ENCODE data around the gene CENPP.

CENPP gene

GRCh38 chr9:92429836-92430235 lies 104.1 kb downstream of the CENPP start:
- DNase-seq = no peak

GRCh38 chr9:92432350-92432749 lies 106.6 kb downstream of the CENPP start:
- DNase-seq = peak in 1 of 2 experiments; percentile 35

GRCh38 chr9:92432972-92433548 lies 107.3 kb downstream of the CENPP start:
- no peak for DNase-seq

GRCh38 chr9:92435263-92435662 lies 109.5 kb downstream of the CENPP start:
- no peak for DNase-seq

GRCh38 chr9:92438900-92439526 lies 113.3 kb downstream of the CENPP start:
- peak; percentile 10 to 16 for DNase-seq

- DNase-seq = no peak
Observed at GRCh38 chr9:92439921-92440750, 114.4 kb downstream of the CENPP start.

GRCh38 chr9:92440751-92441046 lies 114.9 kb downstream of the CENPP start:
- DNase-seq = no peak

GRCh38 chr9:92444841-92445240 lies 119.1 kb downstream of the CENPP start:
- no peak for DNase-seq

- no peak for DNase-seq
Observed at GRCh38 chr9:92446536-92446935, 120.8 kb downstream of the CENPP start.

GRCh38 chr9:92455217-92455616 lies 129.5 kb downstream of the CENPP start:
- no peak for DNase-seq

GRCh38 chr9:92457576-92457975 lies 131.8 kb downstream of the CENPP start:
- no peak for DNase-seq

- no peak for DNase-seq
Observed at GRCh38 chr9:92463387-92463786, 137.6 kb downstream of the CENPP start.

- DNase-seq = no peak
Observed at GRCh38 chr9:92463984-92464383, 138.2 kb downstream of the CENPP start.

GRCh38 chr9:92467041-92467440 lies 141.3 kb downstream of the CENPP start:
- no peak for DNase-seq

GRCh38 chr9:92467511-92467910 lies 141.8 kb downstream of the CENPP start:
- DNase-seq = no peak

- DNase-seq = peak in 1 of 2 experiments; percentile 13
Observed at GRCh38 chr9:92468206-92468605, 142.5 kb downstream of the CENPP start.

GRCh38 chr9:92474587-92474986 lies 148.8 kb downstream of the CENPP start:
- DNase-seq = no peak

- no peak for DNase-seq
Observed at GRCh38 chr9:92476962-92477361, 151.2 kb downstream of the CENPP start.

- DNase-seq = no peak
Observed at GRCh38 chr9:92478783-92479182, 153.0 kb downstream of the CENPP start.

- no peak for DNase-seq
Observed at GRCh38 chr9:92479346-92479745, 153.6 kb downstream of the CENPP start.

- no peak for DNase-seq
Observed at GRCh38 chr9:92480291-92480771, 154.6 kb downstream of the CENPP start.

GRCh38 chr9:92480986-92481633 lies 155.4 kb downstream of the CENPP start:
- DNase-seq = no peak

- no peak for DNase-seq
Observed at GRCh38 chr9:92482329-92482728, 156.6 kb downstream of the CENPP start, which contains the start of gene ASPN. Gene ASPN (minus strand): TSS chr9:92482506.

GRCh38 chr9:92482805-92483204 lies 157.1 kb downstream of the CENPP start:
- DNase-seq = no peak

All from NCI-H2081 (cell line).